H1 (cell line): ENCODE results near the gene TMEM222. TPM values are rescaled to one million over a fixed set of nuclear protein-coding genes. Genes with fewer than 3 reads are reported as not detected.

ENCODE experiments used
- CTCF ChIA-PET: fragments of 300-600 bp; sonication (Branson Sonifier 250); formaldehyde crosslinking; loops from one replicate; lab custom pipeline; 2021; ENCODE audit not compliant: partially characterized antibody; lab: Charles Lee
- POLR2A ChIA-PET: fragments of 300-600 bp; sonication (Branson Sonifier 250); formaldehyde crosslinking; loops from one replicate; lab custom pipeline; 2021; ENCODE audit warnings: inconsistent platforms; ENCODE audit not compliant: partially characterized antibody; lab: Charles Lee
- DNase-seq, 2 experiments: peaks; one replicate each; pipeline versions ENCODE4 v3.0.0 to v3.0.0-alpha.2; 2010 to 2022; ENCODE audit warnings: low spot score in 2 of 2, low read depth in 1 of 2, mixed read lengths in 1 of 2
- FAIRE-seq: peaks from 2 replicates; lab custom pipeline; 2011; peaks lifted over from hg19 to GRCh38; lab: Jason Lieb, UNC
- H2AFZ ChIP-seq: 2 replicates; pipeline ENCODE4 v1.8.1; 2012; ENCODE audit warnings: low read length, inconsistent platforms
- H2AK5ac ChIP-seq: 2 replicates; pipeline ENCODE4 v1.6.1; 2013; ENCODE audit warnings: low read depth, low read length
- H2BK120ac ChIP-seq: replicated peaks from 2 replicates; pipeline ENCODE3; 2013; ENCODE audit warnings: low read depth, low read length, inconsistent platforms
- H2BK12ac ChIP-seq: 2 replicates; pipeline ENCODE4 v1.6.1; 2013; ENCODE audit warnings: low read depth, low read length
- H2BK15ac ChIP-seq: 2 replicates; pipeline ENCODE4 v1.6.1; 2013; ENCODE audit warnings: low read length
- H2BK20ac ChIP-seq: 2 replicates; pipeline ENCODE4 v1.6.1; 2013; ENCODE audit warnings: low read length
- H2BK5ac ChIP-seq: 2 replicates; pipeline ENCODE4 v1.6.1; 2013; ENCODE audit warnings: low read depth, low read length
- H3K14ac ChIP-seq: 2 replicates; pipeline ENCODE4 v1.6.1; 2013; ENCODE audit warnings: inconsistent platforms; ENCODE audit not compliant: insufficient read length
- H3K18ac ChIP-seq: 2 replicates; pipeline ENCODE4 v1.6.1; 2013; ENCODE audit warnings: low read length; ENCODE audit errors: extremely low read depth
- H3K23ac ChIP-seq: 2 replicates; pipeline ENCODE4 v1.6.1; 2013; ENCODE audit warnings: inconsistent platforms; ENCODE audit not compliant: insufficient read length
- H3K23me2 ChIP-seq: 2 replicates; pipeline ENCODE4 v1.6.1; 2013; ENCODE audit warnings: low read depth, low read length
- H3K27ac ChIP-seq: 2 replicates; pipeline ENCODE4 v1.6.1; 2011; ENCODE audit warnings: low read depth, low read length, inconsistent platforms
- H3K27me3 ChIP-seq, 4 experiments: replicated peaks in 1 of 4; 1 replicate in 1 of 4; 2 replicates in 3 of 4; pipeline versions ENCODE4 v1.6.1 to v1.8.1; 2011 to 2013; ENCODE audit warnings: low read length in 3 of 4, mild to moderate bottlenecking in 3 of 4, inconsistent platforms in 2 of 4, mixed read lengths in 2 of 4, moderate library complexity in 1 of 4; ENCODE audit not compliant: control insufficient read depth in 3 of 4, insufficient read depth in 3 of 4; ENCODE audit errors: extremely low read depth in 1 of 4
- H3K36me3 ChIP-seq, 4 experiments: 2 replicates each; pipeline versions ENCODE4 v1.6.1 to v1.8.1; 2011 to 2013; ENCODE audit warnings: mild to moderate bottlenecking in 4 of 4, low read length in 3 of 4, moderate library complexity in 2 of 4, control low read depth in 1 of 4, inconsistent platforms in 1 of 4; ENCODE audit not compliant: insufficient read depth in 4 of 4, control insufficient read depth in 2 of 4
- H3K4ac ChIP-seq: replicated peaks from 2 replicates; pipeline ENCODE3; 2013; ENCODE audit warnings: low read length, low read depth, mixed read lengths, inconsistent platforms; ENCODE audit not compliant: insufficient read length
- H3K4me1 ChIP-seq, 4 experiments: replicated peaks in 1 of 4; 1 replicate in 1 of 4; 2 replicates in 3 of 4; pipeline versions ENCODE4 v1.6.1 to v1.8.1; 2011 to 2013; ENCODE audit warnings: low read length in 3 of 4, inconsistent platforms in 2 of 4, mixed read lengths in 1 of 4; ENCODE audit not compliant: insufficient read depth in 4 of 4, control insufficient read depth in 3 of 4
- H3K4me2 ChIP-seq, 2 experiments: 2 replicates each; pipeline versions ENCODE4 v1.6.1 to v1.8.1; 2011 to 2013; ENCODE audit warnings: low read depth in 2 of 2, low read length in 2 of 2, control low read depth in 1 of 2, inconsistent platforms in 1 of 2, mild to moderate bottlenecking in 1 of 2; ENCODE audit not compliant: insufficient read depth in 1 of 2
- H3K4me3 ChIP-seq, 4 experiments: fragments of 200-600, 300-600 bp in 1 of 4; sonication (generic), shearing (Covaris generic), sonication (Bioruptor Twin) in 1 of 4; 2 replicates each; pipeline versions ENCODE4 v1.5.1 to v1.8.1; 2011 to 2016; ENCODE audit warnings: low read length in 4 of 4, low read depth in 3 of 4, control low read depth in 2 of 4, inconsistent platforms in 2 of 4, mild to moderate bottlenecking in 2 of 4, mixed read lengths in 1 of 4, moderate library complexity in 1 of 4; ENCODE audit not compliant: insufficient read depth in 2 of 4; ENCODE audit errors: extremely low read depth in 1 of 4
- H3K56ac ChIP-seq: replicated peaks from 2 replicates; pipeline ENCODE3; 2013; ENCODE audit warnings: low read depth, mild to moderate bottlenecking, mixed read lengths, low read length, inconsistent platforms; ENCODE audit not compliant: insufficient read length
- H3K79me1 ChIP-seq: 2 replicates; pipeline ENCODE4 v1.6.1; 2013; ENCODE audit warnings: low read depth, low read length, control low read depth
- H3K79me2 ChIP-seq, 2 experiments: 2 replicates each; pipeline versions ENCODE4 v1.6.1 to v1.8.1; 2012 to 2013; ENCODE audit warnings: low read length in 2 of 2, mild to moderate bottlenecking in 2 of 2, inconsistent platforms in 1 of 2; ENCODE audit not compliant: insufficient read depth in 2 of 2, control insufficient read depth in 1 of 2
- H3K9ac ChIP-seq, 4 experiments: replicated peaks in 1 of 4; 1 replicate in 1 of 4; 2 replicates in 3 of 4; pipeline versions ENCODE4 v1.6.1 to v1.8.1; 2011 to 2013; ENCODE audit warnings: low read depth in 3 of 4, low read length in 3 of 4, control low read depth in 2 of 4, mild to moderate bottlenecking in 2 of 4, moderate library complexity in 2 of 4, inconsistent platforms in 1 of 4; ENCODE audit errors: extremely low read depth in 1 of 4
- H3K9me3 ChIP-seq, 2 experiments: 2 replicates each; pipeline versions ENCODE4 v1.6.1 to v1.8.1; 2012 to 2013; ENCODE audit warnings: mild to moderate bottlenecking in 2 of 2, moderate library complexity in 2 of 2, control low read depth in 1 of 2, inconsistent platforms in 1 of 2, low read depth in 1 of 2, low read length in 1 of 2, mixed read lengths in 1 of 2; ENCODE audit not compliant: insufficient read depth in 2 of 2
- H4K20me1 ChIP-seq, 2 experiments: replicated peaks in 1 of 2; 2 replicates each; pipeline versions ENCODE3 to v1.8.1; 2011 to 2013; ENCODE audit warnings: inconsistent platforms in 2 of 2, low read length in 2 of 2, mild to moderate bottlenecking in 1 of 2; ENCODE audit not compliant: insufficient read depth in 2 of 2, control insufficient read depth in 1 of 2
- H4K5ac ChIP-seq: 2 replicates; pipeline ENCODE4 v1.6.1; 2013; ENCODE audit warnings: low read length, low read depth, mixed read lengths, inconsistent platforms; ENCODE audit not compliant: insufficient read length
- H4K8ac ChIP-seq: 2 replicates; pipeline ENCODE4 v1.8.0; 2013; ENCODE audit warnings: mild to moderate bottlenecking, moderate library complexity, low read length, inconsistent platforms; ENCODE audit not compliant: insufficient read depth; ENCODE audit errors: extremely low read depth
- H4K91ac ChIP-seq: replicated peaks from 2 replicates; pipeline ENCODE3; 2013; ENCODE audit warnings: low read length, mixed read lengths, inconsistent platforms; ENCODE audit not compliant: insufficient read length
- CBX5 ChIP-seq: fragments of 300-800, 300-1000 bp; sonication (generic); IDR thresholded peaks from 2 replicates; pipeline ENCODE4 v1.7.1; 2016; ENCODE audit warnings: antibody characterized with exemption, low read length, low read depth
- KDM4A ChIP-seq: IDR thresholded peaks from one replicate; pipeline ENCODE4 v1.7.1; 2012; ENCODE audit warnings: low read depth, mild to moderate bottlenecking, moderate library complexity, low read length, inconsistent platforms; ENCODE audit not compliant: severe bottlenecking
- NANOG ChIP-seq: IDR thresholded peaks from 2 replicates; pipeline ENCODE4 v1.6.1; 2011; ENCODE audit warnings: low read length, low read depth, mild to moderate bottlenecking, inconsistent platforms; ENCODE audit not compliant: insufficient read depth, poor library complexity, severe bottlenecking
- RAD21 ChIP-seq, 2 experiments: IDR thresholded peaks in 1 of 2; conservative IDR thresholded peaks in 1 of 2; 2 replicates each; pipeline ENCODE4 v1.6.1; 2011; ENCODE audit warnings: low read depth in 2 of 2, low read length in 2 of 2, improper control_type of control experiment in 1 of 2, inconsistent platforms in 1 of 2, mild to moderate bottlenecking in 1 of 2, moderate library complexity in 1 of 2
- SAP30 ChIP-seq: fragments of 300-600 bp; sonication (generic); IDR thresholded peaks from 2 replicates; pipeline ENCODE4 v1.7.1; 2012; ENCODE audit warnings: low read length, moderate library complexity, mild to moderate bottlenecking, inconsistent platforms; ENCODE audit not compliant: insufficient read depth, insufficient replicate concordance
- SP2 ChIP-seq: IDR thresholded peaks from 2 replicates; pipeline ENCODE4 v1.6.1; 2012; ENCODE audit warnings: mild to moderate bottlenecking, low read length, inconsistent platforms
- SP4 ChIP-seq: IDR thresholded peaks from 2 replicates; pipeline ENCODE4 v1.6.1; 2012; ENCODE audit warnings: low read length, inconsistent platforms
- WGBS, 2 experiments: shearing (Covaris generic) in 1 of 2; methylation state at CpG; one replicate each; pipeline versions ENCODE4 v1.1.6 to v1.1.7; 2013 to 2015; ENCODE audit warnings: low lambda C conversion rate in 2 of 2, mixed read lengths in 2 of 2, inconsistent platforms in 1 of 2, low coverage in 1 of 2, missing lambda C conversion rate in 1 of 2; ENCODE audit not compliant: insufficient replicate concordance in 2 of 2, insufficient coverage in 1 of 2, insufficient read length in 1 of 2; ENCODE audit errors: extremely low coverage in 1 of 2, missing lambda C conversion rate in 1 of 2; 5-methylcytosine and 5-hydroxymethylcytosine counted together
- polyA plus RNA-seq, 7 experiments: library from polyadenylated mRNA; depleted of rRNA in 3 of 7; stranded (reverse) in 5 of 7; unstranded in 2 of 7; fragments of >200 nt in 5 of 7; fragments of 200-250 nt in 2 of 7; gene quantifications; 1 replicate in 5 of 7; 2 replicates in 1 of 7; 4 replicates in 1 of 7; pipeline versions ENCODE4 v1.2.1 to v1.2.3, GENCODE V29; 2011 to 2013; ENCODE audit warnings: missing spikeins in 2 of 7, mixed read lengths in 2 of 7
- total RNA-seq: library from RNA; stranded (reverse); fragmentation: NEBNext Ultra II Directional; extraction: Animal tissue kit (Norgen Biotek cat#: 25700); gene quantifications from 2 replicates; pipeline ENCODE4 v1.2.1, GENCODE V29; 2021

Gene TMEM222
- total and polyA plus RNA-seq, 2 of the 8 experiments (the other 6 are each of a cell fraction or from before 2014, with no cell fraction given) = 27.0 to 51.8 TPM

DNA sequence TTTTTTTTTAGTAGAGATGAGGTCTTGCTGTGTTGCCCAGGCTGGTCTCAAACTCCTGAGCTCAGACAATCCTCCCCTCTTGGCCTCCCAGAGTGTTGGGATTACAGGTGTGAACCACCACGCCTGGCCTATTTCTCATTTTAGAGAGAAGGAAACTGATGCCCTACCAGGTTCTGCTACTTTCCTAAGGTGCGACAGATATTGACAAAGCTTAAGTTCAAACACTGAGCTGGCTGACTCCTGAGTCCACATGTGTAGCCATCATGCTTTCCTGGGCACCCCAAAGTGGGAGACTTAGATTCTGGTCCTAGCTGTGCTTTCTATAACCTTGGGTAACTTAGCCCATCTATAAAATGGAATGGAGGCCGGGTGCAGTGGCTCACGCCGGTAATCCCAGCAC is 5.1 kb upstream of the TMEM222 start:
- 0 out of 7 replicates have a peak, but pooled peaks cover 0 to 2% (median 0%) of the 10 kb centered on the region in 4 experiments for H3K4me1 ChIP-seq
- H4K91ac ChIP-seq = no peak overlapping the region
- no peak overlapping the region for H3K56ac ChIP-seq
- H3K4me2 ChIP-seq = no peak overlapping the region
- H3K4me3 ChIP-seq = no peak overlapping the region
- no peak overlapping the region for H2BK20ac ChIP-seq
- H2BK15ac ChIP-seq = no peak overlapping the region
- no peaks in the 10 kb centered on the region for H3K23me2 ChIP-seq
- no peaks in the 10 kb centered on the region for H3K79me2 ChIP-seq
- peaks cover 0 to 3% (median 0%) of the 10 kb centered on the region in 4 experiments; a peak in 1 of 7 replicates for H3K27me3 ChIP-seq
- no peak overlapping the region for H2AK5ac ChIP-seq
- CTCF ChIA-PET = interaction anchor here (0.6 to 13.1 kb wide), 14 partner anchors 9 to 352 kb away, joined by 3 to 202 read pairs (median 4); partner anchors contain the start of gene MAP3K6
- H3K79me1 ChIP-seq = no peaks in the 10 kb centered on the region
- TF ChIP-seq SP2 (no peak), KDM4A (no peak), SAP30 (no peak), NANOG (no peak), RAD21 (IDR thresholded peaks at IDR 0.05 in 1 of 2, conservative IDR thresholded peaks at IDR 0.05 in 1 of 2; ENCODE audit: low read depth in 2 of 2, low read length in 2 of 2) (no peak), SP4 (no peak), CBX5 (no peak)
- TF ChIP-seq, all 59 proteins: peak for 0
- H3K23ac ChIP-seq = no peak overlapping the region
- no peak overlapping the region for H4K8ac ChIP-seq
- no peak overlapping the region for H3K4ac ChIP-seq
- no peak overlapping the region for H3K9ac ChIP-seq
- FAIRE-seq = no peak
- no peak overlapping the region for H2BK5ac ChIP-seq
- no peak overlapping the region for H3K14ac ChIP-seq
- H3K36me3 ChIP-seq = no peaks in the 10 kb centered on the region
- no peak overlapping the region for H2BK12ac ChIP-seq
- H4K5ac ChIP-seq = no peak overlapping the region
- POLR2A ChIA-PET = interaction anchor here (0.6 to 2.9 kb wide), 2 partner anchors 10 to 77 kb away, joined by 3 to 12 read pairs; no protein-coding TSS in a partner anchor
- no peak overlapping the region for H3K18ac ChIP-seq
- no peak overlapping the region for H3K27ac ChIP-seq
- H3K9me3 ChIP-seq = no peaks in the 10 kb centered on the region
- no peak overlapping the region for H2BK120ac ChIP-seq
- no peaks in the 10 kb centered on the region for H4K20me1 ChIP-seq
- DNase-seq = no peak
- WGBS, 2 experiments = 89% methylated on average over 5 of the region's 5 CpGs; no CpG with 5 or more reads in 1 of the 2 experiments
- H2AFZ ChIP-seq = no peak overlapping the region
